ENCODE data around the gene BMI1.
"Not testable (repeated sequence)": the region's sequence is repeated elsewhere in the genome, so short reads cannot be mapped to it uniquely, and the experiment has no call there.

The BMI1 gene

GRCh38 chr10:22310012-22310411 is 10.9 kb upstream of the BMI1 start:
- H2AK5ac ChIP-seq (ENCODE audit: low read depth, low read length); DNase-seq (ENCODE audit: low spot score); H3K14ac ChIP-seq (ENCODE audit: low read length); H3K9me3 ChIP-seq (replicated peaks in 1 of 2; ENCODE audit: control insufficient read depth in 2 of 2, insufficient read depth in 1 of 2, low read depth in 1 of 2, low read length in 2 of 2); H2BK5ac ChIP-seq (ENCODE audit: low read length); H3K4me3 ChIP-seq (ENCODE audit: low read length in 2 of 2); H3K9ac ChIP-seq (ENCODE audit: low read depth, low read length, poor library complexity); H4K8ac ChIP-seq (ENCODE audit: low read depth, low read length); H3K36me3 ChIP-seq (replicated peaks in 1 of 2; ENCODE audit: control insufficient read depth in 2 of 2, insufficient read depth in 2 of 2, low read length in 2 of 2); H2AFZ ChIP-seq (ENCODE audit: low read length); H2BK15ac ChIP-seq (ENCODE audit: low read length); H3K18ac ChIP-seq (ENCODE audit: low read length); H3K4me2 ChIP-seq (ENCODE audit: insufficient read depth, low read length, poor library complexity, severe bottlenecking); H3K79me1 ChIP-seq (ENCODE audit: low read depth, low read length); H2BK120ac ChIP-seq (ENCODE audit: low read depth, low read length); H3K27ac ChIP-seq (replicated peaks; ENCODE audit: low read length); H3K4me1 ChIP-seq (ENCODE audit: control insufficient read depth in 2 of 2, insufficient read depth in 1 of 2, low read depth in 1 of 2, low read length in 2 of 2); H2BK12ac ChIP-seq (ENCODE audit: low read length); H3K23ac ChIP-seq (ENCODE audit: low read depth, low read length, poor library complexity); H4K91ac ChIP-seq (ENCODE audit: low read depth, low read length, poor library complexity); H3K4ac ChIP-seq (ENCODE audit: low read length): not testable (repeated sequence)
- whole genome bisulfite sequencing, 2 donors (ENCODE audit: extremely low coverage in 2 of 2, insufficient read length in 2 of 2, insufficient replicate concordance in 1 of 2): no CpG with 5 or more reads among the region's 10 CpGs
- peaks cover 0 to 12% (median 0%) of the 10 kb centered on the region in 3 experiments for H3K27me3 ChIP-seq (ENCODE audit: control insufficient read depth in 3 of 3, insufficient read depth in 3 of 3, low read depth in 1 of 3, low read length in 3 of 3)

GRCh38 chr10:22310928-22311327 is 10.0 kb upstream of the BMI1 start:
- Histone ChIP-seq H3K79me1 (ENCODE audit: low read depth, low read length) (no peaks in the 10 kb centered on the region), H2BK12ac (ENCODE audit: low read length) (no peak overlapping the region), H2AK5ac (ENCODE audit: low read depth, low read length) (no peak overlapping the region), H3K9me3 (replicated peaks in 1 of 2; ENCODE audit: control insufficient read depth in 2 of 2, insufficient read depth in 1 of 2, low read depth in 1 of 2, low read length in 2 of 2) (no peaks in the 10 kb centered on the region), H2BK120ac (ENCODE audit: low read depth, low read length) (no peak overlapping the region), H3K4me1 (ENCODE audit: control insufficient read depth in 2 of 2, insufficient read depth in 1 of 2, low read depth in 1 of 2, low read length in 2 of 2) (peaks cover 2 to 3% of the 10 kb centered on the region in 2 donors), H3K9ac (ENCODE audit: low read depth, low read length, poor library complexity) (no peak overlapping the region), H3K27me3 (ENCODE audit: control insufficient read depth in 3 of 3, insufficient read depth in 3 of 3, low read depth in 1 of 3, low read length in 3 of 3) (peaks cover 0 to 12% (median 2%) of the 10 kb centered on the region in 3 experiments), H4K8ac (ENCODE audit: low read depth, low read length) (no peak overlapping the region), H2BK5ac (ENCODE audit: low read length) (no peak overlapping the region), H3K27ac (replicated peaks; ENCODE audit: low read length) (no peak overlapping the region), H2BK15ac (ENCODE audit: low read length) (no peak overlapping the region), H3K4me2 (ENCODE audit: insufficient read depth, low read length, poor library complexity, severe bottlenecking) (no peak overlapping the region), H3K4ac (ENCODE audit: low read length) (no peak overlapping the region), H2AFZ (ENCODE audit: low read length) (no peak overlapping the region), H3K4me3 (ENCODE audit: low read length in 2 of 2) (no peak overlapping the region), H3K18ac (ENCODE audit: low read length) (no peak overlapping the region), H4K91ac (ENCODE audit: low read depth, low read length, poor library complexity) (no peak overlapping the region), H3K36me3 (replicated peaks in 1 of 2; ENCODE audit: control insufficient read depth in 2 of 2, insufficient read depth in 2 of 2, low read length in 2 of 2) (no peaks in the 10 kb centered on the region), H3K23ac (ENCODE audit: low read depth, low read length, poor library complexity) (no peak overlapping the region), H3K14ac (ENCODE audit: low read length) (no peak overlapping the region)
- DNase-seq (ENCODE audit: low spot score): no peak

- H2BK120ac ChIP-seq (ENCODE audit: low read depth, low read length): no peak overlapping the region
- WGBS, 2 donors (ENCODE audit: extremely low coverage in 2 of 2, insufficient read length in 2 of 2, insufficient replicate concordance in 1 of 2): no CpG with 5 or more reads among the region's 2 CpGs
- H2AK5ac ChIP-seq (ENCODE audit: low read depth, low read length): no peak overlapping the region
- H3K4me2 ChIP-seq (ENCODE audit: insufficient read depth, low read length, poor library complexity, severe bottlenecking): no peak overlapping the region
- H3K27ac ChIP-seq (replicated peaks; ENCODE audit: low read length): no peak overlapping the region
- no peak for DNase-seq (ENCODE audit: low spot score)
- H2BK15ac ChIP-seq (ENCODE audit: low read length): no peak overlapping the region
- no peaks in the 10 kb centered on the region for H3K36me3 ChIP-seq (replicated peaks in 1 of 2; ENCODE audit: control insufficient read depth in 2 of 2, insufficient read depth in 2 of 2, low read length in 2 of 2)
- H3K9ac ChIP-seq (ENCODE audit: low read depth, low read length, poor library complexity): no peak overlapping the region
- H3K4ac ChIP-seq (ENCODE audit: low read length): no peak overlapping the region
- no peak overlapping the region for H3K14ac ChIP-seq (ENCODE audit: low read length)
- H2BK12ac ChIP-seq (ENCODE audit: low read length): no peak overlapping the region
- H3K9me3 ChIP-seq (replicated peaks in 1 of 2; ENCODE audit: control insufficient read depth in 2 of 2, insufficient read depth in 1 of 2, low read depth in 1 of 2, low read length in 2 of 2): no peaks in the 10 kb centered on the region
- peaks cover 0 to 25% (median 11%) of the 10 kb centered on the region in 3 experiments for H3K27me3 ChIP-seq (ENCODE audit: control insufficient read depth in 3 of 3, insufficient read depth in 3 of 3, low read depth in 1 of 3, low read length in 3 of 3)
- H3K18ac ChIP-seq (ENCODE audit: low read length): no peak overlapping the region
- H4K8ac ChIP-seq (ENCODE audit: low read depth, low read length): no peak overlapping the region
- no peak overlapping the region for H3K23ac ChIP-seq (ENCODE audit: low read depth, low read length, poor library complexity)
- peaks cover 4 to 5% of the 10 kb centered on the region in 2 donors for H3K4me1 ChIP-seq (ENCODE audit: control insufficient read depth in 2 of 2, insufficient read depth in 1 of 2, low read depth in 1 of 2, low read length in 2 of 2)
- no peak overlapping the region for H2AFZ ChIP-seq (ENCODE audit: low read length)
- no peaks in the 10 kb centered on the region for H3K79me1 ChIP-seq (ENCODE audit: low read depth, low read length)
- no peak overlapping the region for H4K91ac ChIP-seq (ENCODE audit: low read depth, low read length, poor library complexity)
- H2BK5ac ChIP-seq (ENCODE audit: low read length): no peak overlapping the region
- H3K4me3 ChIP-seq (ENCODE audit: low read length in 2 of 2): no peak overlapping the region
Observed at GRCh38 chr10:22314852-22315251, 6.0 kb upstream of the BMI1 start.

- no peak overlapping the region for H2BK15ac ChIP-seq (ENCODE audit: low read length)
- H4K8ac ChIP-seq (ENCODE audit: low read depth, low read length): no peak overlapping the region
- peak overlapping the region; percentile 80 to 95 for H3K4me3 ChIP-seq (ENCODE audit: low read length in 2 of 2)
- H3K14ac ChIP-seq (ENCODE audit: low read length): peak overlapping the region; percentile 56
- peaks cover 5 to 8% of the 10 kb centered on the region in 2 donors for H3K4me1 ChIP-seq (ENCODE audit: control insufficient read depth in 2 of 2, insufficient read depth in 1 of 2, low read depth in 1 of 2, low read length in 2 of 2)
- peak overlapping the region; percentile 91 for H2BK5ac ChIP-seq (ENCODE audit: low read length)
- WGBS, 2 donors (ENCODE audit: extremely low coverage in 2 of 2, insufficient read length in 2 of 2, insufficient replicate concordance in 1 of 2): no CpG with 5 or more reads among the region's 53 CpGs
- peaks cover 0 to 23% (median 14%) of the 10 kb centered on the region in 3 experiments for H3K27me3 ChIP-seq (ENCODE audit: control insufficient read depth in 3 of 3, insufficient read depth in 3 of 3, low read depth in 1 of 3, low read length in 3 of 3)
- H3K79me1 ChIP-seq (ENCODE audit: low read depth, low read length): no peaks in the 10 kb centered on the region
- no peak overlapping the region for H3K4ac ChIP-seq (ENCODE audit: low read length)
- H2AK5ac ChIP-seq (ENCODE audit: low read depth, low read length): no peak overlapping the region
- H3K9me3 ChIP-seq (replicated peaks in 1 of 2; ENCODE audit: control insufficient read depth in 2 of 2, insufficient read depth in 1 of 2, low read depth in 1 of 2, low read length in 2 of 2): no peaks in the 10 kb centered on the region
- H2BK12ac ChIP-seq (ENCODE audit: low read length): no peak overlapping the region
- peak overlapping the region; percentile 91 for H3K27ac ChIP-seq (replicated peaks; ENCODE audit: low read length)
- H4K91ac ChIP-seq (ENCODE audit: low read depth, low read length, poor library complexity): no peak overlapping the region
- no peak for DNase-seq (ENCODE audit: low spot score)
- H3K23ac ChIP-seq (ENCODE audit: low read depth, low read length, poor library complexity): peak overlapping the region; percentile 94
- H3K9ac ChIP-seq (ENCODE audit: low read depth, low read length, poor library complexity): no peak overlapping the region
- peak overlapping the region; percentile 94 for H3K18ac ChIP-seq (ENCODE audit: low read length)
- H3K36me3 ChIP-seq (replicated peaks in 1 of 2; ENCODE audit: control insufficient read depth in 2 of 2, insufficient read depth in 2 of 2, low read length in 2 of 2): no peaks in the 10 kb centered on the region
- H3K4me2 ChIP-seq (ENCODE audit: insufficient read depth, low read length, poor library complexity, severe bottlenecking): peak overlapping the region; percentile 67
- no peak overlapping the region for H2BK120ac ChIP-seq (ENCODE audit: low read depth, low read length)
- H2AFZ ChIP-seq (ENCODE audit: low read length): peak overlapping the region; percentile 85
Observed at GRCh38 chr10:22315455-22316285, 5.2 kb upstream of the BMI1 start.

All from neuronal stem cell (in vitro differentiated cells).